Stimulated activated CD8-positive, alpha-beta memory T cell treated with anti-CD3 and anti-CD28 coated beads, Interleukin-12 subunit alpha, Interleukin-12 subunit beta, amount 100 ng/mL, for 24 hours (primary cell): ENCODE measurements around the gene FALEC.

Source experiments
- DNase-seq: peaks from one replicate; pipeline ENCODE4 v3.0.0-alpha.2; 2020; ENCODE audit errors: extremely low read depth

The FALEC gene

DNA sequence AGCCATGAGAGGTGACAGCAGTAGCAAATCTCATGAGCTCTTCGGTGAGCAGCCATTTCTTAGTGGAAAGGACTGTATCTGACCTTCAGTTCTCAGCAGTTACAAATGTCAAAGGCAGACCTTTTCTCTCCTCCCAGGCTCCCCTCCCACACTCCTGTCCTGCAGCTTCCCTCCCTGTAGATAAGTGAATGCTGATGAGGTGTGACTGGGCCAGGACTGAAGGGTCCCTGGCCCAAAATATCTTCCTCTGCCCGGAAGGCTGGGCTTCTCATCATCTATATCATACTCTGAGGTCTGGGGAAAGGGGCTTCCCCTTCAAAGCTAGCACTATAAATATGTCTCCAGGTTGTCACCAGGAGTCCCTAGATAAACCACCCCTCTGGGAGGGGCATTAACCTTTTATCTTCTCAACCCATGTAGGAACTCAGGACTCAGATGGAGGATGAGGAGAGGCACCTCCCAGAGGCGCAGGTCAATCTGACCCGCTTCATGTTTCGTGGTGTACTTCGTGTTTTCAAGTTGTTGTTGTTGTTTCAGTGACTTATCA lies 30.0 kb downstream of the FALEC start:
- no peak for DNase-seq

DNA sequence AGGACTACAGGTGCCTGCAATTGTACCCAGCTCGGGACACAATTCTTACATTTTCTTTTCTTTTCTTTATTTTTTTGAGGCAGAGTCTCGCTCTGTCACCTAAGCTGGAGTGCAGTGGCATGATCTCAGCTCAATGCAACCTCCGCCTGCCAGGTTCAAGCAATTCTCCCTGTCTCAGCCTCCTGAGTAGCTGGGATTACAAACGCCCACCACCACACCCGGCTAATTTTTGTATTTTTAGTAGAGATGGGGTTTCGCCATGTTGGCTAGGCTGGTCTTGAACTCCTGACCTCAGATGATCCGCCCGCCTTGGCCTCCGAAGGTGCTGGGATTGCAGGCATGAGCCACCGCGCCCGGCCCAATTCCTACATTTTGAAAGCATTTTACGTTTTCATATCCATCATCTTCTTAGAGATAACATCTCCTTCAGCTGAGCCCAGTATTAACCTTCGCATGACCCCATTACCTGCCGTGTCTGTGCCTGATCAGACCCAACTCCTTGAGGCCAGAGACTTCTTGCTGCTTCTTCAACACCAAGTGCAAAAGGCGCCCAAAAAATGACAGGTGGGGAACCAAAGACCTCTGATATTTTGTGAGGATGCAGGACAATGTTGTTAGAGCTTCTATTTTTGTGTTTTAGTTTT lies 30.9 kb downstream of the FALEC start:
- DNase-seq = no peak

DNA sequence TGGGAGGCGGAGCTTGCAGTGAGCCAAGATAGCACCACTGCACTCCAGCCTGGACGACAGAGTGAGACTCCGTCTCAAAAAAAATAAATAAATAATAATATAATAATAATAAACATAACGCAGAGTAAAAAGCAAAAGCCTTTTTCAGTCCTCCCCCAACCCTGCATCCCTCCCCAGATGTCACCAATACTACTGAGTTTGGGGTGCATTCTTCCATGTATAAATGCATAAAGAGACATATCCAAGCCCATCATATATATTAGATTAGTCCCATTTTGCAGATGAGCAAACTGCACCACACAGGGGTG lies 32.7 kb downstream of the FALEC start:
- no peak for DNase-seq

- no peak for DNase-seq
Measured at GRCh38 chr1:150548632-150549495, 33.3 kb downstream of the FALEC start, which contains the start of gene ADAMTSL4. ADAMTSL4 (plus strand) TSS chr1:150549408; CDS start chr1:150552289, 2,881 bp downstream.

- no peak for DNase-seq
Measured at GRCh38 chr1:150549496-150550221, 34.1 kb downstream of the FALEC start.

DNA sequence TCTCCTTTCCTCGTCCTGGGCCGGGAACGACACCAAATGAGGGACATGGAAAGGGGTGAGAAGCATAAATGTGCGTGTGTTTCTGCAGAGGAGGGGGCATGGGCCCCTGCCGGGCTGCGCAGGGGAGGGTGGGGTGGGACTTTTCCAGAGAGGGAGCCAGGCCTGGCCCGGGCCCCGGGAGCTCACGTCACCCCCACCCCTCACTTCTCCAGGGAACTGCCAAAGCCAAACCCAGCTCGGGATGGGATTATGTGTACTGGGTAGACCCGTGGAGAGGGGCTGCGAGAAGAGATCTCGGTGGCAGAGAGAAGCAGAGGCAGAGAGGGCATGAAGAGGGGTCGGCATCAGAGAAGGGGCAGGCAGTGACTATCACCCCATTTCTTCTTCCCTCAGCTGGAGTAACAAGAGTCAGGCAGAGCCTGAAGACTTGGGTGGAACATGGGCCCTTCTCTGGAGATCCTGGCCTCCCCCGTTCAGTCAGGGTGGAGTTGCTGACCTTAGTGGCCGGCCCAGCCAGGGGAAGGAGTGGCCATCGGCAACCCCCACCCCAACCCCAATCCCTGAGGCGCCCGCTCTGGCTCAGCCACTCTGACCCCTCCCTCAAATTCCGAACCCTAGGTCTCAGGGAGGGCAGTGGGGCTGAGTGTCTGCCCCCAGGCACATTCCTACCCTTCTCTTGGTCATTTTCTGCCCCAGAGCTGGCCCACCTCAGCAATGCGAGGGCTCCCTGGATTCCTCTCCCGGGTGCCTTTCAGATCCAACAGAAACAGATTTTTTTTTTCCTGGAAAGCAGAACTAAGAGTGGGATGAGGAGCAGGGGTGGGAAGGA lies 34.9 kb downstream of the FALEC start:
- no peak for DNase-seq

- no peak for DNase-seq
Measured at GRCh38 chr1:150551051-150551783, 35.7 kb downstream of the FALEC start.

DNA sequence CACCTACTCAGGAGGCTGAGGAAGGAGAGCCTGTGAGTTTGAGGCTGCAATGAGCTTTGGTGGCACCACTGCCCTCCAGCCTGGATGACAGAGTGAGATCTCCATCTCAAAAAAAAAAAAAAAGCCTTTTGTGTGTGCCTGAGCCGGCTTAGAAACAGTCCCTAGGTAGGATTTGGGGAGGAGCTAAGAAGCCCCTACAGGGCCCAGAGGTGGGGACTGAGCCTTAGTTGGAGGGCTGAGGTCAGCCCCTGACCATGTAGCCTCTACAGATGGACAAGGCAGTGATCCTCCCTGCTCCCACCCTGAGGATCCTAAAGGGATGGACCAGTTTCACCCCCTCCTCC lies 36.2 kb downstream of the FALEC start:
- DNase-seq = no peak

DNA sequence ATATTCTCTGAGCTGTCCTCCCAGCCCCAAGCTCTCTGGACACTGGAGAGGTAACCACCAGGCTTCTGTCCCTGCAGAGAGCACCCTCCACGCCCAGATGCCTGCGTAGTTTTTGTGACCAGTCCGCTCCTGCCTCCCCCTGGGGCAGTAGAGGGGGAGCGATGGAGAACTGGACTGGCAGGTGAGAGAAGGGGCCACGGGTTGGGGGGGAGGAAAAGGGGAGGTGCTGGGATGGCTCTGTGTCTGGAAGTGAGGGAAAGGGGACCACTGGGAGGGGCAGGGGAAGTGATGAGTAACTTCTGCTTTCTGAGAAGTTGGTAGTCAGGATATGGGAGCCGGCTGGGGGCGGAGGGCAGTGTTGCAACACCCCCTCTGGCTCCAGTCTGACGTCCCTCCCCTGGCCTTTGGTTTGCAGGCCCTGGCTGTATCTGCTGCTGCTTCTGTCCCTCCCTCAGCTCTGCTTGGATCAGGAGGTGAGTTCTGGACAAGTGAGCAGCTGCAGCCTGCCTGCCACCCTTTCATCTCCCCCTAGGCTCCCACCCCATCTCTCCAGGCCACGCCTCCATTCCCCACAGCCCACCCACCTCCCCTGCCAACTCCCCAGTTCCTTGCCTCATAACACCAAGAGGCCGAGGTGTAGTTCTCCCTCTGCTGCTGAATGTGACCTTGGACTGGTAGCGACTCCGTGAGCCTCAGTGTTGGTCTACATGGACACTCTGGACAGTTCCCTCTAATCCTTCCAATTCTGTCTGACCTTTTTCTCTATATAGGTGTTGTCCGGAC lies 36.8 kb downstream of the FALEC start:
- no peak for DNase-seq

DNA sequence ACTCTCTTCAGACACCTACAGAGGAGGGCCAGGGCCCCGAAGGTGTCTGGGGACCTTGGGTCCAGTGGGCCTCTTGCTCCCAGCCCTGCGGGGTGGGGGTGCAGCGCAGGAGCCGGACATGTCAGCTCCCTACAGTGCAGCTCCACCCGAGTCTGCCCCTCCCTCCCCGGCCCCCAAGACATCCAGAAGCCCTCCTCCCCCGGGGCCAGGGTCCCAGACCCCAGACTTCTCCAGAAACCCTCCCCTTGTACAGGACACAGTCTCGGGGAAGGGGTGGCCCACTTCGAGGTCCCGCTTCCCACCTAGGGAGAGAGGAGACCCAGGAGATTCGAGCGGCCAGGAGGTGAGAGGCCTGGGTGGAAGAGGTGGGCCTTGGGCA lies 37.3 kb downstream of the FALEC start:
- no peak for DNase-seq

GRCh38 chr1:150553392-150554085 lies 38.0 kb downstream of the FALEC start:
- DNase-seq = no peak

DNA sequence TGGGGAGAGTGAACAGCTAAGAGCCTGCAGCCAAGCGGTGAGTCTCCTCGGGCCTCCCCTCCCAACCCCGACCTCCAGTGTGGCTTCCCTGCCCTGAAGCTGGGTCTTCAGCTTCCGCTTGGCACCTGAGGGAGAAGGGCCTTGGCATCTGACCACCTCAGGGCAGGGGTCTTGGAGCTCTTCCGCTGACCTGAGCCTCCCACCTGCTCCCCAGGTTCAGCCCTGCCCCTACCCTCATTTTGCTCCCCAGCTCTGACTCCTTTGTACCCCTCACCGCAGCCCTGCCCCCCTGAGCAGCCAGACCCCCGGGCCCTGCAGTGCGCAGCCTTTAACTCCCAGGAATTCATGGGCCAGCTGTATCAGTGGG lies 38.5 kb downstream of the FALEC start:
- no peak for DNase-seq

DNA sequence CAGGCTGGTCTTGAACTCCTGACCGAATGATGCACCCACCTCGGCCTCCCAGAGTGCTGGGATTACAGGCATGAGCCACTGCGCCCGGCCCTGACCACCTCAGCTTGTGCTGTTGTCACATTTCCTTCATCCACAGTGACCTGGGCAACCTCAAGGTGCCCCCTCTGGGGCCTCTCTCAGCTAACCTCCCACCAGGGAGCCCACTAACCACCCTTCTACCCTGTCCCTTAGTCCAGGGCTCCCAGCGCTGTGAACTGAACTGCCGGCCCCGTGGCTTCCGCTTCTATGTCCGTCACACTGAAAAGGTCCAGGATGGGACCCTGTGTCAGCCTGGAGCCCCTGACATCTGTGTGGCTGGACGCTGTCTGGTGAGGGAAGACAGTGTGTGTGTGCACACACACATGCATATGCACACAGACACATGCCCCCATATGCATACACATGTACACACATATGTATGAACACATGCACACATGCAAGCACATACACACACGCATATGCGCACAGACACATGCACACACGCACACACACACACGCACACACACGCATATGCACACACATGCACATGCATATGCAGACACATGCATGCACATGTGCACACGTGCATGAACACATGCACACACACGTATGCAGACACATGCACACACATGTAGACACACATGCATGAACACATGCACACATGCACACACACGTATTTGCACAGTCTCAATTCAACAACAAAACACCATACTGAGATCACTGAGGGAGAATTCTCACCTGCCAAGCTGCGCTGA lies 39.8 kb downstream of the FALEC start:
- no peak for DNase-seq

GRCh38 chr1:150555971-150556865 lies 40.7 kb downstream of the FALEC start:
- DNase-seq = no peak

- no peak for DNase-seq
Measured at GRCh38 chr1:150557065-150557600, 41.6 kb downstream of the FALEC start.

DNA sequence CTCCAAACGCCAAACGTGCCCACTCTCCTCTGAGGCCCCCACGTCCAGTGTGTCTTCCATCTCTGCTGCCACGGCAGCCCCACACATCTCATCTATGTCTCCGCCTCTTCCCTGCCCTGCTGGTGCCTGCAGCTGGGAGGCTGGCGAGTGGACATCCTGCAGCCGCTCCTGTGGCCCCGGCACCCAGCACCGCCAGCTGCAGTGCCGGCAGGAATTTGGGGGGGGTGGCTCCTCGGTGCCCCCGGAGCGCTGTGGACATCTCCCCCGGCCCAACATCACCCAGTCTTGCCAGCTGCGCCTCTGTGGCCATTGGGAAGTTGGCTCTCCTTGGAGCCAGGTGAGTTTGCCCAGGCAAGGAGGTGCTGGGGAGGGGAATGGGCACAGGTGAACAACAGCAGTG lies 42.3 kb downstream of the FALEC start:
- no peak for DNase-seq

- DNase-seq = no peak
Measured at GRCh38 chr1:150558303-150558704, 42.8 kb downstream of the FALEC start.
